Neutrophil (primary cell): ENCODE measurements around the gene STK11.
A peak's percentile ranks its signal among the peaks of the same experiment; 100 is the strongest.

ENCODE experiments used
- H3K27ac ChIP-seq: fragments of 200-600 bp; sonication (generic); 2 replicates; pipeline ENCODE4 v1.5.1; 2016; ENCODE audit warnings: mild to moderate bottlenecking, moderate library complexity
- H3K27me3 ChIP-seq: fragments of 200-600 bp; sonication (generic); 2 replicates; pipeline ENCODE4 v1.6.0; 2016; ENCODE audit warnings: mild to moderate bottlenecking
- H3K36me3 ChIP-seq: fragments of 200-600 bp; sonication (generic); 2 replicates; pipeline ENCODE4 v1.5.1; 2017
- H3K4me1 ChIP-seq, 2 experiments: fragments of 200-600 bp in 1 of 2; sonication (generic) in 1 of 2; 1 replicate in 1 of 2; 2 replicates in 1 of 2; pipeline versions ENCODE4 v1.5.1 to v1.6.1; 2013 to 2016; ENCODE audit warnings: low read depth in 1 of 2, low read length in 1 of 2, mild to moderate bottlenecking in 1 of 2, moderate library complexity in 1 of 2; ENCODE audit not compliant: control insufficient read depth in 1 of 2, insufficient read depth in 1 of 2
- H3K4me3 ChIP-seq, 2 experiments: fragments of 200-600 bp in 1 of 2; sonication (generic) in 1 of 2; 1 replicate in 1 of 2; 2 replicates in 1 of 2; pipeline ENCODE4 v1.5.1; 2013 to 2016; ENCODE audit warnings: low read depth in 1 of 2, low read length in 1 of 2, mild to moderate bottlenecking in 1 of 2, moderate library complexity in 1 of 2
- H3K9me3 ChIP-seq: fragments of 200-600 bp; sonication (generic); 2 replicates; pipeline ENCODE4 v1.5.1; 2016
- CTCF ChIP-seq: fragments of 200-600 bp; sonication (generic); IDR thresholded peaks from 2 replicates; pipeline ENCODE4 v1.5.1; 2016; ENCODE audit warnings: antibody characterized with exemption

STK11 gene

GRCh38 chr19:1158885-1159448 lies 46.6 kb upstream of the STK11 start:
- no peak overlapping the region for H3K4me3 ChIP-seq
- no peaks in the 10 kb centered on the region for H3K9me3 ChIP-seq

GRCh38 chr19:1159864-1160595 lies 45.5 kb upstream of the STK11 start:
- peaks cover 17% of the 10 kb centered on the region for H3K36me3 ChIP-seq
- H3K27ac ChIP-seq = no peak overlapping the region
- no peaks in the 10 kb centered on the region for H3K9me3 ChIP-seq
- no peak overlapping the region for H3K4me3 ChIP-seq
- H3K4me1 ChIP-seq = peaks cover 26 to 48% of the 10 kb centered on the region in 2 experiments
- no peak for TF ChIP-seq CTCF
- H3K27me3 ChIP-seq = no peaks in the 10 kb centered on the region

More at GRCh38 chr19:1158885-1159448, 46.6 kb upstream of the STK11 start:
- H3K4me1 ChIP-seq = peaks cover 30 to 54% of the 10 kb centered on the region in 2 experiments
- H3K27ac ChIP-seq = no peak overlapping the region
- H3K27me3 ChIP-seq = no peaks in the 10 kb centered on the region
- peaks cover 20% of the 10 kb centered on the region for H3K36me3 ChIP-seq
- no peak for TF ChIP-seq CTCF

- Histone ChIP-seq H3K27ac (no peak overlapping the region), H3K27me3 (no peaks in the 10 kb centered on the region), H3K9me3 (no peaks in the 10 kb centered on the region), H3K4me1 (peaks cover 17 to 35% of the 10 kb centered on the region in 2 experiments), H3K36me3 (peaks cover 24% of the 10 kb centered on the region), H3K4me3 (no peak overlapping the region)
- TF ChIP-seq CTCF = no peak
Measured at GRCh38 chr19:1161716-1162115, 43.9 kb upstream of the STK11 start.

GRCh38 chr19:1162404-1163282 lies 42.9 kb upstream of the STK11 start:
- Histone ChIP-seq H3K9me3 (no peaks in the 10 kb centered on the region), H3K4me3 (no peak overlapping the region), H3K27ac (peak overlapping the region; percentile 76), H3K36me3 (peaks cover 26% of the 10 kb centered on the region), H3K27me3 (no peaks in the 10 kb centered on the region), H3K4me1 (peaks cover 17 to 32% of the 10 kb centered on the region in 2 experiments)
- no peak for TF ChIP-seq CTCF

- H3K4me3 ChIP-seq = no peak overlapping the region
- no peaks in the 10 kb centered on the region for H3K9me3 ChIP-seq
- no peaks in the 10 kb centered on the region for H3K27me3 ChIP-seq
- H3K36me3 ChIP-seq = peaks cover 25% of the 10 kb centered on the region
- no peak for TF ChIP-seq CTCF
- peaks cover 17 to 32% of the 10 kb centered on the region in 2 experiments for H3K4me1 ChIP-seq
- peak overlapping the region; percentile 76 for H3K27ac ChIP-seq
Measured at GRCh38 chr19:1163283-1163933, 42.2 kb upstream of the STK11 start.
